GM18502 (cell line): Measurements from ENCODE around the gene EFCAB14.
"Not testable (repeated sequence)": the region's sequence is repeated elsewhere in the genome, so short reads cannot be mapped to it uniquely, and the experiment has no call there.

Source experiments
- ATAC-seq: cut with Tn5 transposase; IDR thresholded peaks from one replicate; pipeline ENCODE4 v1.9.1; 2021; ENCODE audit warnings: mild to moderate bottlenecking; ENCODE audit not compliant: unreplicated experiment, poor library complexity

Gene EFCAB14

DNA sequence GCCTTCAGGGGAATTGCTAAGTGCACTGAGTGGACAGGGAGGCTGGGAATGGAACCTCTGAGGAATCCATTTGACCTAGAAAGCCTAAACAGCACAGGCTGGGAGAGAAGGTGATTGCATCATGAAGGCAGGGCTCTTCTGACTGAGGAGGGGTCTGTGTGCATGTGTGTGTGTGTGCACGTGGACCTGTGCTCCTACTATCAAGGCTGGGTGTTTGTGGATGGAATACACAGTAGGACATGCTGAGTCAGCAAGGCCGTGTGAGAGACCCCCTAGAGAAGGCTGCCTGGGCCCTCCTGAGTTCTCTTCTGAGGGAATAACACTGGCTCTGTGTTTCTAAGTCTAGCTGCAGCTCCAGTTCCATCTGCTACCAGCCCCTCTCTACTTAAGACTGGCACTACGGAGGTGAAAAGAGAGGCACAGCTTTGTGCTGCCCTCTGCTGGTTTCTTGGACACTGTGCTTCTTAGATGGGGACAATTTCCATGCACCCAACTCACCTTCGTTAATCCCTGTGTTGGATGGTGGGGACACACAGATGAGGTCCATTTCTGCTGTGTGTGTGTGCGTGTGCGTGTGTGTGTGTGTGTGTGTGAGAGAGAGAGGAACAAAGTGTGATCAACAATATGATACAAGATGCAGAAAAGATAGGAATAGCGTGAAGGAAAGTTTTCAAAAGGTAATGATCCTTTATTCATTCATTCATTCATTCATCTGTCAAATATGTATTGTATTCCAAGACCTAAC, 6.2 kb upstream of the EFCAB14 start:
- ATAC-seq: peak; percentile 74

DNA sequence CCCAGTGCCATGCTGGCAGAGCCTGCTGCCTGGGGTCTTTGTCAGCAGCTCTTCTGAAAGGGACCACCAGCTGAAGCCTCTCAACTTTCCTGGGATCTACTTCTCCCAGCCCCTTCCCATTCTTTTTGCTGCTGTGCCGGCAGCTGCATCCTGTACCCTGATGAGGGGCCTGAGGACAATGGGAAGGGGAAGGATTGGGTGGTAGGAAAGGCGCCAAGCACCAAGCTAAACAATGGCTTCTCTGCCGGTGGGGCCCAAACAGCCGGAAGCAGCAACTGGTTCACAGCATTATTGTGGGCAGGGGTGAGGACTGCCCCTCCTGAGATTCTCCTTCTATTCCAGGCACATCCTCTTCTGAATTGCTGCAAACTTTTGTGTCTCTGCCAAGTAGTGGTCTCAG, 5.0 kb upstream of the EFCAB14 start:
- ATAC-seq: no peak

DNA sequence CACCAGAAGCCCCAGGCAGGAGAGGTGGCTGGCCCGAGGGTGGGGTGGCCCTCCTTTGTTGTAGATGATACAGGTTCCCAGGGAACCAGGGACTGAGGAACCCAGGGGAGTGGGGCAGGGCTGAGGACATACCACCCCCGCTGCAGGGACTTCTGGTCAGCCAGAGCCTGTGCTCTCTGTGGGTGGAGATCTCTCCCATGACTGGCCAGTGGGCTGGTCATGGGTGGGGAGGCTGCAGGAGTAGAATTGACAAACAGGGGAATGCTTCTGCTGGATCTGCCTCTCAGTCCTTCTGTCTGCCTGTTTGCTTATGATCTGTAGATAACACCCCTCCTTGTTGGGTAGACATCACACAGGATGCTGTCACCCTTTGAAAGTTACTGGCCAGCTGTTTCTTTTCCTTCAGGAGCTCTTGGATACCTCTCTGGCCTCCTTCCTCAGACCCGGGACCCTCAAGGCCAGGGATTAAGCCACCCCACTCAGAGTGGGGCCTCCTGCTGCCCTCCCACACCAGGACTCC, 2.8 kb upstream of the EFCAB14 start:
- ATAC-seq: no peak

DNA sequence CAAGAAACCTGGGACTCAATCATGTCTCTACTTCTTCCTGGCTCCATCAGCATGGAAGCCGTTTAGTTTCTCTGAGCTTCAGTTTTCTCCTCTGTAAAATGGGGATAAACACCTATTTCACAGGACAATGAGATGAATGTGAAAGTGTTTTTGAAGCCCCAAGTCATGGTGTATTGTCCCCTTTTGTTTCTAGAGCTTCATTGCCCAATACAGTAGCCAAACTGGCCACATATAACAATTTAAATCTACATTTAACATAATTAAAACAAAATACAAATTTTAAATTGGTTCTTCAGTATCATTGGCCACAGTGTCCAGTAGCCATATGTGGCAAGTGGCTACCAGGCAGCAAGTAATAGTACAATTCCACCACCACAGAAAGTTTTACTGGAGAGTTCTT, 2.3 kb upstream of the EFCAB14 start:
- ATAC-seq: no peak

DNA sequence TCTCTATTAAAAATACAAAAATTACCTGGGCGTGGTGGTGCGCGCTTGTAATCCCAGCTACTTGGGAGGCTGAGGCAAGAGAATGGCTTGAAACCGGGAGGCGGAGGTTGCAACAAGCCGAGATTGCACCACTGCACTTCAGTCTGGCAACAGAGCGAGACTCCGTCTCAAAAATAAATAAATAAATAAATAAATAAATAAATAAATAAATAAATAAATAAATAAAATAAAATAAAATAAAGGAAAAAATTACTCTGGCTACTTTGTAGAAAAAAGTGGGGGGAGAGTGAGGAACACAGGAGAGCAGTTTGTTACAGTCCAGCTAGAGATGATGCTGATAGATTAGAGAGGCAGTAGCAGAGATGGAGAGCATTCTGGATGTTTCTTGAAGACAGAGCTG, 1.4 kb upstream of the EFCAB14 start:
- ATAC-seq: not testable (repeated sequence)

DNA sequence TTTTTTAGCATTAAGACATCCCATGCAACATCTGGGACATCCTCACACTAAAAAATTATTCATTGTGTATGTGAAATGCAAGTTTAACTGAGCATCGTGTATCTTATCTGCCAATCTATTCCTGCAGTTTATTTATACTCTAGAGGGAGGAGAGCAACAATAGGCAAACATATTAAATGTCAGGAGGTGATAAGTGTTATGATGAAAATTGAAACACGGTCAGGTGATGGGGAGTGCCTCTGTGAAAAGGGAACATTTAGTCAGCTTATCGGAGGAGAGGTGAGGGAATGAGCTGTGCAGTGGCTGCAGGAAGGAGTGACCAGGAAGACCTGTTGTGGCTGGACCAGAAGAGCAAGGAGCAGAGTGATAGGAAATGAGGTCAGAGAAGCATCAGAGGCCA, 775 bp upstream of the EFCAB14 start:
- ATAC-seq: no peak

DNA sequence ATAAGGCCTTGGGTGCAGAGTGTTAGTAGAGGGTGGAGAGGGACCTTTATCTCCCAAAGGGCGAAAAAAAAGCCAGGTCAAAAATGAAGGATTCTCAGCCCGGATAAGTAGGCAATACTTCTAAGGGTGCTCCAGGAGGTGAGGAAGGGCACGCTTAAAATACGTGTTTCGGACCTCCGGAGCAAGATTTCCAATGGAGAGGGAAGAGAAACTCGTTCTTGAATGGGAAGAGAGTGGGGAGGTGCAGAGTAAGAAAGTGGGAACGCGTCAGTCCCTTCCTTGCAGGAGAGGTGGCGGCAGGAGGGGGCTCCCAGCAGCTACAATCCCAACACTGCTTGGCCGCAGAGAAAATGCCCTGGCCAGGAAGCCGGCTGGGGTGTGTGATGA, 581 bp downstream of the EFCAB14 start:
- no peak for ATAC-seq

DNA sequence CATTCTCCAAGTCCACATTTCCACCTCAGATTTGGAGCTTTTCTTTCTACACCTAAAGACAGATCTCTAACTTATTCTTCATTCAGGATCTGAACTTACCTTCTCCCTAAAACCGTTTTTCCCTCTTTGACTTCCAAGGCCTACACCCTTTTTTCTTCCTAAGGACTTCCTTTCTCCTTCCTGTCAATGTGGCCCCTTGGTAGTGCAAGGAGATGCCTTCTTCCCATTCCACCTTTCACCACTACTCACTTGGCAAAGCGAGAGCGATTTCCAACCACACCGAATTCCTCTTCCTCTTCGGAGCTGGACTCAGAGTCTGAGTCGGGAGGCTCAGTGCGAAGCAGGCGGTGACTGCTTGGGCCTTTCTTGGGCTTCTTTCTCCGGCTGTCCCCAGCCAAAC, 1.3 kb downstream of the EFCAB14 start:
- ATAC-seq: no peak

DNA sequence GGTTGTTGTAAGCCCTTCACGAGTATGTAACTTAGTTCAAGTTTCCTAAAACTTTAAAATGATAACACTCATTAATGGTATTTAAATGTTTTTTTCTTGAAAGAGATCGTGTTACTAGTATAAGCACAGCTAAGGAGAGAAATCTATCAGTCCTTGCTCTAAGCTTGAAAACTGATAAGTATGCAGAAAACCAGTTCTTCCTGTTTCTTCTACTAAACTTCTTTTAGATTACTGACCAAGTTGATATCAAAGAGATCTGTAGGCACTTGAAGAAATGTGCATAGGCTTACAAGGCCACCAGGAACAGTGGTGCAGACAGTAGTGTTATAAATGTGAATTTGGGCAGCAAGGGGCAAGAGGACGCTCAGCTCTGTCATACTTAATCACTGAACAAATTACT, 3.9 kb downstream of the EFCAB14 start:
- no peak for ATAC-seq

DNA sequence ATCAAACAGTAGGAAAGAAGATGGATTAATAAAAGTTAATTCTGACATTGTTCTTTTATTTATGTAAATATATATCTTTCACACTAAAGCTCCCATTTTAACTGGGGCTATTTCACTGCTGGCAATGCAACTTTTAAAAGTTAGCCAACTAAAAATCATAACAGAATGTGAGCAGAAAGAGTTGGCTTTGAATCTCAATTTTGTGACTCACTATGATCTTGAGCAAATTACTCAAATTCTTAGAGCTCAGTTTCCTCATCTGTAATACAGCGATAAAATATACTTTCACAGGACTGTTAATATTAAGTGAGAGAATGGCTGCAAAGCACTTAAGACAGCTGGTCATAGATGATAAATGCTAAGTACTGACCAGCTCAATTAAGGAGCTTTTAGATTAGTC, 10.8 kb downstream of the EFCAB14 start:
- no peak for ATAC-seq

DNA sequence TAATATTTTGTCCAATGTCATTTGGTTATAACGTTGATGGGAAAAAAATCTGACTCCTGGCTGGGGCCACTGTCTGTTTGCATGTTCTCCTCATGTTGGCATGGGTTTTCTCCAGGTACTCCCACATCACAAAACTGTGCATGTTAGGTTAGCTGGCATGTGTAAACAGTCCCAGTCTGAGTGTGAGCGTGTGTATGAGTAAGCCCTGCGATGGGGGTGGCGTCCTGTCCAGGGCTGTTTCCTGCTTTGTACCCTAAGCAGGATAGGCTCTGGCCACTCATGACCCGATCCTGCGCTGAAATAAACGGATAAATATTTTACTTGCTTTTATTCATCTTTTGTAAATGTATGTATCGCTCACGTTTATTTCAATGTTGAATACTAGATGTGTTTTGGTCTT, 13.5 kb downstream of the EFCAB14 start:
- ATAC-seq: no peak

DNA sequence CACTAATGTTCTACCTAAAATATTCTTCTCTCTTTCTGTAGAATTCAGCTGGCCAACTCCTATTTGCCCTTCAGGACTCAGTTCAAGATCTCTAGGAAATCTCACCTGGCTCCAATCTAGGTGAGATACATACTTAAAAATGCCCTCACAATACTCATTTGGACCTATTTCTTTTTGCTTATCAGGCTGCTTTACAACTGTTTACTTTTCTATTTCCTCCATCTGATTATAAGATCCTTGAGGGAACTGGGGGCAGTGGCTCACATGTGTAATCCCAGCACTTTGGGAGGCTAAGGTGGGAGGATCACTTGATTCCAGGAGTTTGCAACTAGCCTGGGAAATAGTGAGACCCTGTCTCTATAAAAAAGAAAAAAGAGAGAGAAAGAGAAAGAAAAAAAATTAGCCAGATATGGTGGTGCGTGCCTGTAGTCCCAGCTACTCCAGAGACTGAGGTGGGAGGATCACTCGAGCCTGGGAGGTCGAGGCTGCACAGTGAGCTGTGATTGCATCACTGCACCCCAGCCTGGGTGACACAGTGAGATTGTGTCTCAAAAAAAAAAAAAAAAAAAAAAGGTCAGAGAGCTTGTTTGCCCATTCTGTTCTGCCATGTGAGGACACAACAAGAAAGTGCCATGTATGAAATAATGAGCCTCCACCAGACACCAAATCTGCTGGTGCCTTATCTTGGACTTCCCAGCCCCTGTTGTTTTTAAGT, 14.8 kb downstream of the EFCAB14 start:
- ATAC-seq: no peak

DNA sequence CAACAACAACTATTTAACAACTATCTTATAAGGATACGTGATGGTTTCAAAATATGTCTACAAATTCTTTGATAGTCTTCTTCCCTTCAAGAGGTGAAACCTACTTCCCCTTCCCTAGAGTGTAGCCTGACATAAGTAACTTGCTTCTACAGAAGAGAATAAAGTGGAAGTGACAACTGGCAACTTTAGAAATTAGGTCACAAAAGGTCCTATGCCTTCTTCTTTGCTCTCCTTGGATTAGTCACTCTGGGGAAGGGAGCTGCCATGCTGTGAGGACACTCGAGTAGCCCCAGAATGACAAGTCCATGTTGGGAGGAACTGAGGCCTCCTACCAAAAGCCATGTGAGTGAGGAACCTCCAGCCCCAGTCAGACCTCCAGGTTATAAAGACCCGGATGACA, 19.2 kb downstream of the EFCAB14 start:
- no peak for ATAC-seq

DNA sequence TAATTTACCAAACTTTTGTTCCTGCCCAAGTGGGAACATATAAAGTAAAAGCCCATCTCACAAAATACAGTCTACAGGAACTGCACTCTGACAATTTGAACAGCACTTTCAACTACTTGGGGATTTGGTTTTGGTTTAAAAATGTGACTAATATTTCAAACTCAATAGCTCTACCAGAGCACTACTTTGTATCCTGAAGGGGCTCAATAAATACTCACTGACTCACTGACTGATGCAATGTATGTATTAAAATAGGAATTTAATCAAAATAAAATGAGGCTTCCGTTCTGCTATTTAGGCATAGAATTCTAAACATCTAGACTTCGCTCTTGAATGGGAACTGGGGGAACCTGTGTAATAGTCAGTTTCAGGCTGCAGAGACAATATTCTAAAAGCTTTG, 21.9 kb downstream of the EFCAB14 start:
- no peak for ATAC-seq

DNA sequence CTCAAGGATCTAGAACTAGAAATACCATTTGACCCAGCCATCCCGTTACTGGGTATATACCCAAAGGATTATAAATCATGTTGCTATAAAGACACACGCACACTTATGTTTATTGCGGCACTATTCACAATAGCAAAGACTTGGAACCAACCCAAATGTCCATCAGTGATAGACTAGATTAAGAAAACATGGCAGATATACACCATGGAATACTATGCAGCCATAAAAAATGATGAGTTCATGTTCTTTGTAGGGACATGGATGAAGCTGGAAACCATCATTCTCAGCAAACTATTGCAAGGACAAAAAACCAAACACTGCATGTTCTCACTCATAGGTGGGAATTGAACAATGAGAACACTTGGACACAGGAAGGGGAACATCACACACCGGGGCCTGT, 24.2 kb downstream of the EFCAB14 start:
- not testable (repeated sequence) for ATAC-seq

DNA sequence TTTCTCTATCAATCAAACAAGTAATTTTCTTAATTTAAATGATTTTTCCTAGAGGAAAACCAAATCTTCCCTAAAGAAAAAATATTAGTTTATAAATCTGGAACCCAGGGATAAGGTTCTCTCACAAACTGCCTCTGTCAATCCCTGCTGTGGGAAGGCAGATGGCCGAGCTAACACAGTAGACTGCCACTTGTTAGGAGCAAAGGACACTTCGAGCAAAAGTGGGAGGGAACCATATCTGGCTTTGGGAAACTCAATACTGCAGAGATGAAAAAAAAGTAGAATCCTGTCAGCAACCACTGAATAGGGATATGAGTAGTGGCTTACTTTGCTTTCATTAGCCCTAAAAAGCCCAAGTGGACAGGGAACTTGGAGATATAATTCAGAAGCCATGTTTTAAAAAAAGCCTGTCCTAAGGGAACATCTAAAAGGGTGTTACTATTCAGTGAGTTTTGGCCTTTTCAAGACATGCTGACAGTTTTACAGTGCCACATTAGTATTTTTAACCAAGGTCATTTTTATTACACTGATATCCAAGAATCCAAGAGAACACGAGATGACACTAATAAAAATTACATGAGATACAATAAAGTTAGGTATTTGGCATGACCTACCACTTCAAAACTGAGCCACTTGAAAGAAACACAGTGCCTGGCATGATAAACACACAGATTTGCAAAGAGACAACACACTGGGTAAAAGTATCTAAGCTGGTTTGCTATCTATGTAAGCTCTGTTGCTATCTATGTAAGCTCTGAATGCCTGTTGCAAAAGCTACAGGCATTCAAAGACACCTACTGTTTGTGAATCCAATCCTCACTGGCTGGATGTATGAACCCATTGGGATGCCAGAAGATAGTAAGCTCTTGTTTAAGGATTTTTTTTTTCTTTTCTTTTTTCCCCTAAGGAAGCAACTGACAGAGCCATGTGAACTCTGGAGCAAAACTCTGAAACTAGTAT, 25.8 kb downstream of the EFCAB14 start:
- ATAC-seq: no peak

DNA sequence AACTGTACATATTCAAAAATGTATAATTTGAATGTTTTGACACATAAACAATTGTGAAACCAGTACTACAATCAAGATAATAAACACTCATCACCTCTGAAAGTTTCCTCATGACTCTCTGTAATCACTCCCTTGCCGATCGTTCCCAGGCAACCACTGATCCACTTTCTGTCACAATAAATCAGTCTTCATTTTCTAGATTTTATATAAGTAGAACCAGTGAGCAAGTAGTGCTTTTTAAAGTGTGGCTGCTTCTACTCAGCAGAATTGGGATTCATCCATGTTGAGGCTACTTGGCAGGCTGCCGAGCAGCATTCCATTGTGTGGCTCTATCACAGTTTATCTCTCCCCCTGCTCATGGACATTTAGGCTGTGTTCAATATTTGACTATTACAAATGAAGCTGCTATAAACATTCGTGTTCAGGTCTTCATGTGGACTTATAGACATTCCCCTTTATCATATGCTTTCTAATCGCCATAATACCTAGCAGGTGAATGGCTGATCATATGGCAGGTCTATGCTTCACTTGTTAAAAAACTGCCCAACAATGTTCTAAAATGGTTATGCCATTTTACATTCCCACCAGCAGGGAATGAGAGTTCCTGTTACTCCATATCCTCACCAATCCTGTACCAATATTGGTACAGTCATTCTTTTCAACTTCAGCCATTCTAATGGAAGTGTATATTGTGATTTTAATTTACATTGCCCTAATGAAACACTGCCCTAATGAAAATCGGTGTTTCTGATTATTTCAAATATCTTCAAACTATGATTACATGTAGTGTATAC, 26.7 kb downstream of the EFCAB14 start:
- no peak for ATAC-seq

DNA sequence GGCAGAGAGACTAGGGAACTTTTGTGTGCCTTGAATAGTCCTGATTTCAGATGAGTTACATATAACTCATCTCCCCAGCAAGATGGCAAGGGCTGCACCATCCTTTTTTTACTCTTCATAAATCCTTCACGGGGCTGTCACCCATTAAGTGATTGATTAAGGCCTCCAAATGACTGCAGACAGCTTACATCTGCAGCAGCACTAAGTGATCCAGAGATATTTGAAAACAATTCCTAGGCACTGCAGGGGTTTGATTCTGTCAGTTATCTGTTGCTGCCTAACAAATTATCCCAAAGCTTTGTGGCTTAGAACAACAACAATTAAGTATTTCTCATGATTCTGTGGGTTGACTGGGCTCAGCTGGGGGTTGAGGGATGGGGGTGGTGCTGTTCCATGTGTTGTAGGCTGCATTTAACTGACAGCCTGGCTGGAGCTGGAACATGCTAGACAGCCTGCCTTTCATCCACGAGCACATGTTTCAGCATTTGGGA, 27.9 kb downstream of the EFCAB14 start:
- ATAC-seq: no peak

DNA sequence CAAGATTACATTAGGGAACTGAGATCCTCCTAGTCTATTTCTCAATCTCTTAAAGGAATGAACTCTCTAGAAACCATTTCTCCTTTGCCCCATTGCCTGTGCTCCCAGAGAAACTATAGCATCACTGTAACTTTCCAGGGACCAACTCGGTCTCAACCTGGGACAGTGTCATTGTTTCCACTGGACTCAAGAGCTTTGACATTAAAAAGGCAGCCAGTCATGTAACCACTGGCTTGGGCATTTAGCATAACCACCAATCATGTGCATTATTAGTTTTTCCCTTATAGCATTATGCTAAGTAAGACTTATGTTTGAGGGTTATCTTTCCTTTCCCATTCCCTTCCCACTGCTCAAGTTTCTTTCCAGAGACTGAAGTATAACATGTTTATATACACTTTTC, 29.0 kb downstream of the EFCAB14 start:
- ATAC-seq: no peak

DNA sequence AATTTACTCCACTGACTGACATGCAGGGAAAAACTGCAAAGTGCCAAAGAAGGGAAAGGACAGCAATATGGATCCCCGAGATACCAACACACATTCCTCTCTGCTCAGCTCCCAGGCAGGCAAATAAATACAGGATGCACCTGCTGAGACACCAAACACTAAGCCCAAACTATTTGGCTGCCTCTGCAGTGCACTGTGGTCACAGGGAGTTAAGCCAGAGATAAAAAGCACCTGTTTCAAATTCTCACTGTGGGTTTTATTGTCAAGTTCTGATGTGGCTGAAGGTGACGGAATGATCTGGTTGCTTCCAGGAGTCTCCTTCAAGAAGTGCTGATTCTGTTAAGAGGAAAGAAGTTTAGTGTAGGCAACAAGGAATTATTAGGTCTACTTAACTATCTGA, 29.6 kb downstream of the EFCAB14 start:
- ATAC-seq: no peak
